Measurements from ENCODE around the gene IGF2BP2.

Gene IGF2BP2

GRCh38 chr3:185764163-185764979 lies 60.5 kb downstream of the IGF2BP2 start:
- DNase-seq (ENCODE audit: low read depth), result no peak
- no peak for TF ChIP-seq CTCF (IDR thresholded peaks at IDR 0.05; ENCODE audit: low read depth, low read length, missing control alignments)
- H3K4me3 ChIP-seq (ENCODE audit: low read depth, low read length), result no peak overlapping the region

- no peak for TF ChIP-seq CTCF (IDR thresholded peaks at IDR 0.05; ENCODE audit: low read depth, low read length, missing control alignments)
- H3K4me3 ChIP-seq (ENCODE audit: low read depth, low read length), result no peak overlapping the region
- DNase-seq (ENCODE audit: low read depth), result no peak
Measured at GRCh38 chr3:185763347-185764005, 61.4 kb downstream of the IGF2BP2 start.

GRCh38 chr3:185760550-185760949 lies 64.3 kb downstream of the IGF2BP2 start:
- DNase-seq (ENCODE audit: low read depth), result no peak
- TF ChIP-seq CTCF (IDR thresholded peaks at IDR 0.05; ENCODE audit: low read depth, low read length, missing control alignments), result no peak
- H3K4me3 ChIP-seq (ENCODE audit: low read depth, low read length), result no peak overlapping the region

- DNase-seq (ENCODE audit: low read depth), result no peak
- no peak for TF ChIP-seq CTCF (IDR thresholded peaks at IDR 0.05; ENCODE audit: low read depth, low read length, missing control alignments)
- no peak overlapping the region for H3K4me3 ChIP-seq (ENCODE audit: low read depth, low read length)
Measured at GRCh38 chr3:185760088-185760487, 64.8 kb downstream of the IGF2BP2 start.

GRCh38 chr3:185759512-185759911 lies 65.3 kb downstream of the IGF2BP2 start:
- TF ChIP-seq CTCF (IDR thresholded peaks at IDR 0.05; ENCODE audit: low read depth, low read length, missing control alignments), result no peak

GRCh38 chr3:185758912-185759311 lies 65.9 kb downstream of the IGF2BP2 start:
- no peak for TF ChIP-seq CTCF (IDR thresholded peaks at IDR 0.05; ENCODE audit: low read depth, low read length, missing control alignments)
- no peak overlapping the region for H3K4me3 ChIP-seq (ENCODE audit: low read depth, low read length)
- DNase-seq (ENCODE audit: low read depth), result no peak

More at GRCh38 chr3:185759512-185759911, 65.3 kb downstream of the IGF2BP2 start:
- DNase-seq (ENCODE audit: low read depth), result no peak
- no peak overlapping the region for H3K4me3 ChIP-seq (ENCODE audit: low read depth, low read length)
